Activated naive CD8-positive, alpha-beta T cell treated with anti-CD3 and anti-CD28 coated beads, Interleukin-2, amount 50 U/mL, for 16 hours (primary cell): ENCODE results near the gene KCNC1.

ENCODE experiments used
- DNase-seq: peaks from one replicate; pipeline ENCODE4 v3.0.0-alpha.2; 2020; ENCODE audit warnings: low read depth, low spot score

Gene KCNC1

DNA sequence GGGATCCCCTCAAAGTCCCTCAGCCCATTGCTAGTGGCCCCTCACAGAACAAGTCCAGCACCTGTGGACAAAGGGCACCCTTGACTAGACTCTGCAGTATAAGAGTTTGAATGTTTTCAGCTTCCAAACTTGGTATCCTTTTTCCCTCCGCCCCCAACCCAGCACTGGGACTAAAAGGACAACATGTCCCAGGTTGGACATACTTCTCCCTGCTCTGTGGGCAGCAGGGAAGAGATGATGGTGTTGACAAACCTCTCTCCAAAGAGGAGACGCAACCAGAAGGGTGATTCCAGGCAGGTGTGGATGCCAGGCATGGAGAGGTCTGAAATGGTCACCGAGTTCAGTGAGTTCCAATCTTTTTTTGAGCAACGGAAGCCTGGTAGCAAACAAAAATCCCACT is 19.7 kb upstream of the KCNC1 start:
- DNase-seq = no peak

DNA sequence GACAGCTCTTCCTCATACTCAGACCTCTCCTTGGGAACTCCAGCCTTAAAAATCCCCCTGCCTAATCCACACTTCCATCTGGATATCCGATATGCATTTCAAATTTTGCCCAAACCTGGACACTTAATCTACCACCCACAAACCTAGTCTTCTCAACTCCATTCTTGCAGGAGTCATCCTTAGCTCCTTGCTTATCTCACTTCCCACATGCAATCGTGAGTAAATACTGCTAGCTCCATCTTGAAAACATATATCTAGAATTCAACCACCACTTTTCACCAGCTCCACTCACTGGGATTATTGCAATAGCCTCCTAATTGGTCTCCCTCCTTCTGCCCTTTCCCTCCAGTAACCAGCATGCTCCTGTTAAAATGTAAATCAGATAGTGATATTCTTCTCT is 17.8 kb upstream of the KCNC1 start:
- no peak for DNase-seq

DNA sequence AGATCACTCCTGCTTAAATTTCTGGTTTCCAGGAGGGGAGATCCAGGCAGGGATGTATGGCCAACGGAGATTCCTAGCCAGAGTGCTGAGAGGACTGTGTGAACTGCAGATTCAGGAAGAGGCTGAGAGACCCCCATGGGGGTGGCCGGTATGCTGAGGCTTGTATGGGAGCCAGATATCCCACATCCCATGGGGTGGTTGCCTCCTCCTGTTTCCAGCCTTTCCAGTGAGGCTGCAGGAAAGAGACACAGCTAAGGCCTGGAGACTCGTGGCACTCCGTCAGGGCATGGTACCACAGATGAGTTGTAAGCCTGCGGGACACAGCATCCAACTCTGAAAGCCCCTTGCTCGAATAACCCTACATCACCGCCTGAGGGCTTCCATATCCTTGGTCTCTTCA is 16.6 kb upstream of the KCNC1 start:
- no peak for DNase-seq

DNA sequence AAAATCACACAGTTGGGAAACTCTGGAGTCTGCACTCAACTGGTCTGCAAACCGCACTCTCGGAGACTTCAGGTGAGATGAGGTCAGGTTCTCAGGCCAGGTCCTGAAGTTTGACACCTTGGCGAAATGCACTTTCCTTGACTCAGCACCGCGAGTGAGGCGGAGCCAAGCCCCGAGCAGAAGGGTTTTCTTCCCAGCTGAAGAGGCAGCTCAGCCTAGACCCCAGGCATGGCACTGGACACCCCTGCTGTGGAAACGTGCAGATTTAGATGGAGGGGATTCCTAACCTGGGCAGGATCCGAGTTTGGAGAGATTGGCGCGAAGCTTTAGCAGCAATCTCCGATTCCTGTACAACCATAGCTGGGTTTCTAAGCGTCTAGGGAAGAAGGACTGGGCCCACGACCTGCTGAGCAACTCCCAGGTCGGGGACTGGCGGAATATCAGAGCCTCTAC is 16.0 kb upstream of the KCNC1 start:
- no peak for DNase-seq

DNA sequence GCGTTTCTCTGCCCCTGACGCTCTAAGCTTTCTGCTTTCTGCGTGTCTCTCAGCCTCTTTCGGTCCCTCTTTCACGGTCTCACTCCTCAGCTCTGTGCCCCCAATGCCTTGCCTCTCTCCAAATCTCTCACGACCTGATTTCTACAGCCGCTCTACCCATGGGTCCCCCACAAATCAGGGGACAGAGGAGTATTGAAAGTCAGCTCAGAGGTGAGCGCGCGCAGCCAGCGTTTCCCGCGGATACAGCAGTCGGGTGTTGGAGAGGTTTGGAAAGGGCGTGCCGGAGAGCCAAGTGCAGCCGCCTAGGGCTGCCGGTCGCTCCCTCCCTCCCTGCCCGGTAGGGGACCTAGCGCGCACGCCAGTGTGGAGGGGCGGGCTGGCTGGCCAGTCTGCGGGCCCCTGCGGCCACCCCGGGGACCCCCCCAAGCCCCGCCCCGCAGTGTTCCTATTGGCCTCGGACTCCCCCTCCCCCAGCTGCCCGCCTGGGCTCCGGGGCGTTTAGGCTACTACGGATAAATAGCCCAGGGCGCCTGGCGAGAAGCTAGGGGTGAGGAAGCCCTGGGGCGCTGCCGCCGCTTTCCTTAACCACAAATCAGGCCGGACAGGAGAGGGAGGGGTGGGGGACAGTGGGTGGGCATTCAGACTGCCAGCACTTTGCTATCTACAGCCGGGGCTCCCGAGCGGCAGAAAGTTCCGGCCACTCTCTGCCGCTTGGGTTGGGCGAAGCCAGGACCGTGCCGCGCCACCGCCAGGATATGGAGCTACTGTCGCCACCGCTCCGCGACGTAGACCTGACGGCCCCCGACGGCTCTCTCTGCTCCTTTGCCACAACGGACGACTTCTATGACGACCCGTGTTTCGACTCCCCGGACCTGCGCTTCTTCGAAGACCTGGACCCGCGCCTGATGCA is 15.3 kb upstream of the KCNC1 start, which contains the start of gene MYOD1:
Gene MYOD1, plus strand, starts transcription at position 544 of the 910 bp plus-strand sequence. Its CDS starts 212 bp downstream, at position 756.
- no peak for DNase-seq

DNA sequence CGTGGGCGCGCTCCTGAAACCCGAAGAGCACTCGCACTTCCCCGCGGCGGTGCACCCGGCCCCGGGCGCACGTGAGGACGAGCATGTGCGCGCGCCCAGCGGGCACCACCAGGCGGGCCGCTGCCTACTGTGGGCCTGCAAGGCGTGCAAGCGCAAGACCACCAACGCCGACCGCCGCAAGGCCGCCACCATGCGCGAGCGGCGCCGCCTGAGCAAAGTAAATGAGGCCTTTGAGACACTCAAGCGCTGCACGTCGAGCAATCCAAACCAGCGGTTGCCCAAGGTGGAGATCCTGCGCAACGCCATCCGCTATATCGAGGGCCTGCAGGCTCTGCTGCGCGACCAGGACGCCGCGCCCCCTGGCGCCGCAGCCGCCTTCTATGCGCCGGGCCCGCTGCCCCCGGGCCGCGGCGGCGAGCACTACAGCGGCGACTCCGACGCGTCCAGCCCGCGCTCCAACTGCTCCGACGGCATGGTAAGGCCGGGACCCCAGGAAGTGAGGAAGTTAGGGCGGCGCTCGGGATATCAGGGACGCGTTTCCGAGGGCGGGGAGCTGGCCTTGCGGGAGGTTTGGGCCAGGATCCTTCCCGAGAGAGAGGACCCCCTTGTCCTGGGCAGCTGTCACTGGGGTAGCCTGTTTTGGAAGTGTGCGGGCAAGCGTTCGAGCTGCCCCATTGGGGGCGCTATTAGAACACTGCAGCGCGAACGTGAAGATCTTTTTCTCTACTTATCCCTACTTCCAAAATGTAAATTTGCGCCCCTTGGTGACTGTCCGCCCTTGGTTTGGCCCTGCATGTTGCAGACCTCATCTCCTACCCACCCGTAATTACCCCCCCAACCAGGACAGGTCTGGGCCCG is 14.4 kb upstream of the KCNC1 start:
- no peak for DNase-seq

DNA sequence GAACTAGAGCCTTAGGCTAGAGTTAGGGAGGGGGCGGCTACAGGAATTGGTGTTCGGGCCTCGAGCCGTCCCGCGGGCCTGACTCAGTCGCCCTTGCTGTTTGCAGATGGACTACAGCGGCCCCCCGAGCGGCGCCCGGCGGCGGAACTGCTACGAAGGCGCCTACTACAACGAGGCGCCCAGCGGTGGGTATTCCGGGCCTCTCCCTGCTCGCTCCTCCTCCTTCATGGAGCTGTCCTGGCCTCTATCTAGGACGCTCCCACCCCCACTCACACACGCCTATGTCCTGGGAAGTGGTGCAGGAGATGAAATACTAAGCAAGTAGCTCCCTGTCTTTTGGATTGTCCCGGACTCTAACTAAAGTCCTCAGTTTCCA is 13.8 kb upstream of the KCNC1 start:
- DNase-seq = no peak

DNA sequence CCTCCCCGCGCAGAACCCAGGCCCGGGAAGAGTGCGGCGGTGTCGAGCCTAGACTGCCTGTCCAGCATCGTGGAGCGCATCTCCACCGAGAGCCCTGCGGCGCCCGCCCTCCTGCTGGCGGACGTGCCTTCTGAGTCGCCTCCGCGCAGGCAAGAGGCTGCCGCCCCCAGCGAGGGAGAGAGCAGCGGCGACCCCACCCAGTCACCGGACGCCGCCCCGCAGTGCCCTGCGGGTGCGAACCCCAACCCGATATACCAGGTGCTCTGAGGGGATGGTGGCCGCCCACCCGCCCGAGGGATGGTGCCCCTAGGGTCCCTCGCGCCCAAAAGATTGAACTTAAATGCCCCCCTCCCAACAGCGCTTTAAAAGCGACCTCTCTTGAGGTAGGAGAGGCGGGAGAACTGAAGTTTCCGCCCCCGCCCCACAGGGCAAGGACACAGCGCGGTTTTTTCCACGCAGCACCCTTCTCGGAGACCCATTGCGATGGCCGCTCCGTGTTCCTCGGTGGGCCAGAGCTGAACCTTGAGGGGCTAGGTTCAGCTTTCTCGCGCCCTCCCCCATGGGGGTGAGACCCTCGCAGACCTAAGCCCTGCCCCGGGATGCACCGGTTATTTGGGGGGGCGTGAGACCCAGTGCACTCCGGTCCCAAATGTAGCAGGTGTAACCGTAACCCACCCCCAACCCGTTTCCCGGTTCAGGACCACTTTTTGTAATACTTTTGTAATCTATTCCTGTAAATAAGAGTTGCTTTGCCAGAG is 13.2 kb upstream of the KCNC1 start:
- DNase-seq = no peak

GRCh38 chr11:17722000-17722643 is 12.5 kb upstream of the KCNC1 start:
- no peak for DNase-seq

GRCh38 chr11:17724020-17724908 is 10.3 kb upstream of the KCNC1 start:
- no peak for DNase-seq

- no peak for DNase-seq
Observed at GRCh38 chr11:17725174-17725573, 9.4 kb upstream of the KCNC1 start.

- DNase-seq = no peak
Observed at GRCh38 chr11:17730137-17730536, 4.4 kb upstream of the KCNC1 start.

- peak; percentile 11 for DNase-seq
Observed at GRCh38 chr11:17730608-17731462, 3.7 kb upstream of the KCNC1 start.

DNA sequence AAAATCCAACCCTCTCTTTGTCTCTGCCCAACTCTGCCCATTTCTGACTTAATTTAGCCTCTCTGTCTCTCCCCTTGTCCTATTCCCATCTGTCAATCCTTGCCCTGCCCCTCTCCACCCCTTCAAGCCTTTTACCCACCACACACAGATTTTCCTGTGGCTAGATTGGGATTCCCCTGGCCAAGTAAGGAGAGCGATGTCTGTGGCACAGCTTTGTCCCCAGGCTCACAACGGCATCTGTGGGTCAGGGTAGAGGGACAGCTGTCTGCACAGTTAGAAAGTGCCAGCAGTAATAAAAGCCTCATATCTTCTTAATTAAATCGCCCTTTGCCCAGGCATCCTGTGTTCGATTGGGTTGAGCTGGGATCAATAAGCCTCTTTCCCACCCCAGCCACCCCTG is 1.3 kb upstream of the KCNC1 start:
- no peak for DNase-seq

DNA sequence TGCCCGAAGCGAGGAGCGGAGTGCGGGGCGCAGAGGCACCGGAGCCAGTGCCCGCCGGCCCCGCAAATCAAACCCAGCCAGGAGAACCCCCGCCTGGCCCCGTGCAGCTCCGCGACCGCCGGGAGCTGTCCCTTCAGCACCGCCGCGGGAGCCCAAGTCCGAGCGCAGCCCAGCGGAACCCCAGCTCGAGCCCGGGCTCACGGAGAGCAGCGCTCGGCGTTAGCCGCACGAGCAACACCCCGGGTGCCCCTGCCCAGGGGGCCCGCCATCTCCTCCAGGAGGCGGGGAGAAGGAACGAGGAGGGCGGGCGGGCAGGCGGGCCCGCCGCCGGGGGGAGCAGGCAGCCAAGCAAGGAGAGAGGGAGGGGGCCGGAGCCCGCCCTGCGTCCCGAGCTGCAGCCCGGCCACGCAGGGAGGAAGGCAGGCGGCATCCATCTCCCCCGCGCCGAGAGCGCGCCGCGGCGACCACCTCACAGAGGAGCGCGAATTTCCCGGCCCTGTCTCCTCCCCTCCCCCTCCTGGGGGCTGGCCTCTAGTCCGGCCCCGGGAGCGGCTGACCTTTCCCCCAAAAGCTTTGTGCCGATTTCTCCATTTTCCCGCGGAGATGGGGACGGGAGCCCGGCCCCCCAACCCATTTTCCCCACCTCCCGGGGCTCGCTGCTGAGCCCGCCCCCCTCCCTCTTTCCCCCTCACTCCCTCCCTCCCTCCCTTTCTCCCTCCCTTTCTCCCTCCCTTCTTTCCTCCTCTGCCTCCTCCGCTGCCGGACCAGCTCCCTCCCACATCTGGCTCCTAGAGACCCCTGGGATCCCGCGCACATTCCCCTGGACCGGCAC is 621 bp downstream of the KCNC1 start:
- DNase-seq = no peak

DNA sequence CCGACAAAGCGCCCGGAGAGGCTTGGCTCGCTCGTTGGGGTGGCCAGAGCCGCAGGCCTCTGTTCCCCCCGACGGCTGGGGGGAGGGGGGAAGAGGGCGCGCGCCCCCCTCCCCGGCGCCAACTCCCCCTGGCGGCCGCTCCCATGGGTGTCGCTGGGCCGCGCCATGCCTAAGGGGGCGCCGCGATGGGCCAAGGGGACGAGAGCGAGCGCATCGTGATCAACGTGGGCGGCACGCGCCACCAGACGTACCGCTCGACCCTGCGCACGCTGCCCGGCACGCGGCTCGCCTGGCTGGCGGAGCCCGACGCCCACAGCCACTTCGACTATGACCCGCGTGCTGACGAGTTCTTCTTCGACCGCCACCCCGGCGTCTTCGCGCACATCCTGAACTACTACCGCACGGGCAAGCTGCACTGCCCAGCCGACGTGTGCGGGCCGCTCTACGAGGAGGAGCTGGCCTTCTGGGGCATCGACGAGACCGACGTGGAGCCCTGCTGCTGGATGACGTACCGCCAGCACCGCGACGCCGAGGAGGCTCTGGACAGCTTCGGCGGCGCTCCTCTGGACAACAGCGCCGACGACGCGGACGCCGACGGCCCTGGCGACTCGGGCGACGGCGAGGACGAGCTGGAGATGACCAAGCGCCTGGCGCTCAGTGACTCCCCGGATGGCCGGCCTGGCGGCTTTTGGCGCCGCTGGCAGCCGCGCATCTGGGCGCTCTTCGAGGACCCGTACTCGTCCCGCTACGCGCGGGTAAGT is 1.4 kb downstream of the KCNC1 start:
- no peak for DNase-seq

- no peak for DNase-seq
Observed at GRCh38 chr11:17736579-17736893, 2.0 kb downstream of the KCNC1 start.
